Stimulated activated CD4-positive, alpha-beta T cell treated with anti-CD3 and anti-CD28 coated beads, Interleukin-2, amount 100 ng/mL, for 48 hours (primary cell): ENCODE data around the gene EIF3D.

ENCODE experiments used
- DNase-seq, 2 donors: peaks; one replicate each; pipeline ENCODE4 v3.0.0-alpha.2; 2020

EIF3D gene

GRCh38 chr22:36465232-36466021 lies 63.5 kb downstream of the EIF3D start:
- DNase-seq, result no peak

GRCh38 chr22:36464715-36465231 lies 64.2 kb downstream of the EIF3D start:
- no peak for DNase-seq

- no peak for DNase-seq
These were observed 65.2 kb downstream of the EIF3D start for GRCh38 chr22:36463783-36464184.

- DNase-seq, result no peak
These were observed 67.0 kb downstream of the EIF3D start for GRCh38 chr22:36461665-36462649.
